HG03342 (cell line): ENCODE results near the gene PSMB7.

Experiments
- ATAC-seq: cut with Tn5 transposase; IDR thresholded peaks from one replicate; pipeline ENCODE4 v1.9.1; 2021; ENCODE audit warnings: mild to moderate bottlenecking, moderate library complexity; ENCODE audit not compliant: unreplicated experiment

The PSMB7 gene

GRCh38 chr9:124329206-124329792 lies 85.9 kb downstream of the PSMB7 start:
- ATAC-seq: no peak

GRCh38 chr9:124328285-124328684 lies 87.0 kb downstream of the PSMB7 start:
- ATAC-seq: no peak

- no peak for ATAC-seq
Measured at GRCh38 chr9:124327491-124327890, 87.8 kb downstream of the PSMB7 start.

GRCh38 chr9:124326378-124326777 lies 88.9 kb downstream of the PSMB7 start:
- no peak for ATAC-seq

- ATAC-seq: no peak
Measured at GRCh38 chr9:124325816-124326215, 89.4 kb downstream of the PSMB7 start.

GRCh38 chr9:124323904-124324303 lies 91.3 kb downstream of the PSMB7 start:
- ATAC-seq: no peak

- no peak for ATAC-seq
Measured at GRCh38 chr9:124322618-124323432, 92.4 kb downstream of the PSMB7 start.

GRCh38 chr9:124321935-124322334 lies 93.3 kb downstream of the PSMB7 start:
- no peak for ATAC-seq

GRCh38 chr9:124321416-124321815 lies 93.8 kb downstream of the PSMB7 start:
- no peak for ATAC-seq

- no peak for ATAC-seq
Measured at GRCh38 chr9:124320062-124320973, 94.9 kb downstream of the PSMB7 start.

GRCh38 chr9:124315882-124316281 lies 99.4 kb downstream of the PSMB7 start:
- no peak for ATAC-seq

- ATAC-seq: no peak
Measured at GRCh38 chr9:124313940-124314339, 101.3 kb downstream of the PSMB7 start.

GRCh38 chr9:124312290-124313265 lies 102.7 kb downstream of the PSMB7 start:
- no peak for ATAC-seq

GRCh38 chr9:124311283-124311682 lies 104.0 kb downstream of the PSMB7 start:
- no peak for ATAC-seq

GRCh38 chr9:124309667-124310084 lies 105.6 kb downstream of the PSMB7 start:
- ATAC-seq: no peak

- no peak for ATAC-seq
Measured at GRCh38 chr9:124308606-124309491, 106.4 kb downstream of the PSMB7 start.

GRCh38 chr9:124307379-124308030 lies 107.7 kb downstream of the PSMB7 start:
- no peak for ATAC-seq

- ATAC-seq: no peak
Measured at GRCh38 chr9:124306098-124306735, 109.0 kb downstream of the PSMB7 start.
